ENCODE results near the gene PRAMEF5.
"Not testable (repeated sequence)": the region's sequence is repeated elsewhere in the genome, so short reads cannot be mapped to it uniquely, and the experiment has no call there.

- TF ChIP-seq CTCF (IDR thresholded peaks at IDR 0.05); ZFX (IDR thresholded peaks at IDR 0.05; ENCODE audit: borderline replicate concordance): not testable (repeated sequence)
Measured at GRCh38 chr1:13245841-13246553, 8.0 kb upstream of the PRAMEF5 start.
